ENCODE measurements around the gene UGT2B7.

GRCh38 chr4:69066945-69067344, 29.3 kb upstream of the UGT2B7 start:
- TF ChIP-seq CTCF (IDR thresholded peaks at IDR 0.05) (no peak), POLR2A (IDR thresholded peaks at IDR 0.05) (no peak)

Measured in tibial nerve (tissue), 3 donors.